ENCODE results near the gene RMND5B. TPM values are rescaled to one million over a fixed set of nuclear protein-coding genes. Genes with fewer than 3 reads are reported as not detected.
A peak's percentile ranks its signal among the peaks of the same experiment; 100 is the strongest.
"Not testable (repeated sequence)": the region's sequence is repeated elsewhere in the genome, so short reads cannot be mapped to it uniquely, and the experiment has no call there.

Gene RMND5B
- total RNA-seq, 1 donor, result 30.4 TPM

GRCh38 chr5:178162481-178162880 is 31.7 kb downstream of the RMND5B start:
- DNase-seq (ENCODE audit: low read depth in 2 of 3, low spot score in 2 of 3), result no peak

DNA sequence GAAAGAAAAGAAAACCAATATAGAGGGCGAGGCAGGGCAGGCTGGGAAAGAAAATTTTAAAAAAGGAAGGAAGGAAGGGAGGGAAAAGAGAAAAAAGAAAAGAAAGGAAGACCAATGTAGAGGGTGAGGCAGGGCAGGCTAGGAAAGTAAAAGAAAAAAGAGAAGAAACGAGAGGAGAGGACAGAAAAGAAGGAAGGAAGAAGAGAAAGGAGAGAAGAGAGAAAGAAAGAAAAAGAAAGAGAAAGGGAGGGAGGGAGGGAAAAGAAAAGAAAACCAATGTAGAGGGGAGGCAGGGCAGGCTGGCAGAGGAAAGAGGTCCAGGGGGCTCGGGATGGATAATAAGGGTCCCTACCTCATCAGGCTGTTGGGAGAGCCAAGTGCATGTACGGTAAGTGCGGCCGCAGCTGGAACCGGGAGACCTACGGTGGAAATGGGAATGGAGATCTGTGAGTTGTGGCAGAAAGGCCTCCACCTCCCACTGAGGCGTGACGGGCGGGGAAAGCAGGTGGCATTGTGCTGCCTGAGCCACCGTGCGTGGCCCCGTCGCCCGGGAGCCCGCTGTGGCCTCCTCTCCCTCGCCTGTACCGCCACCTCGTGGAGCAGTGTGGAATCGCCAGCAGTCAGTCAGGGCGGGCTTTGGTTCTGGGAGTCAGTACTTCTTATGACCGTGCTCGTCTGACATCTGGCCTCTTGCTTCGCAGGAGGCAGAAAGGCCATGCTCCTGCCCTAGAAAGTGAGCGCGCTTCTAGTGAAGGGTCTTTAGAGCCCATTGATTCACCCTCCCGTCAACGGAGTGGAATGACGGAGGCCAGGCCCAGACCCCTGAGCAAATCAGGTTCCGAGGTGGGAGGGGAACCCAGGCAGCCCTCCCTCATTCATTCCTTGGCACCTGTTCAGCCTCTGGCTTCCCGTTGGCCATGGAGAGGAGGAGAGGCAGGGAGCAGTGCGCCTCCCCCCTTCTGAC is 33.2 kb downstream of the RMND5B start:
- DNase-seq (ENCODE audit: low read depth in 2 of 3, low spot score in 2 of 3), result peak; percentile 85 to 94 (median 86)

- no peak for DNase-seq (ENCODE audit: low read depth in 2 of 3, low spot score in 2 of 3)
Measured at GRCh38 chr5:178165581-178165980, 34.8 kb downstream of the RMND5B start.

DNA sequence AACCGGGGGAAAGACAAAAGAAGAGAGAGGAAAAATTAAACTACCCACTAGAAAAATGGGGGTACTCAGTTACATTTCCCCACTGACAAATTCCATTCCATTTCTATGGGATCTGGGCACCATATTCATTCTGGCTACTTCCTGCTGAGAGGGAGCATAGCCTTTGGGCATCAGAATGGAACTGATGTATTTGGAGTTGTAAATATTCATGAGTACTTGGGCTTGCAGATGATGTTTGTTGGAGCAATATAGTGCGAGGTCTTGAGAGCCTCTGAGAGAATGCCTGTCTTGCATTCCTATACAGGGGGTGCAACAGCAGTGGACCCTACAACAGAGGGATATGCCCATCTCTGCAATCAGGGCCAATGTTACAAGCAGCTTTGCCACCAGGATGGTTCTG is 39.6 kb downstream of the RMND5B start:
- no peak for DNase-seq (ENCODE audit: low read depth in 2 of 3, low spot score in 2 of 3)

GRCh38 chr5:178174456-178174855 is 43.6 kb downstream of the RMND5B start:
- DNase-seq (ENCODE audit: low read depth in 2 of 3, low spot score in 2 of 3), result no peak

GRCh38 chr5:178176791-178177190 is 46.0 kb downstream of the RMND5B start:
- peak in 1 of 3 donors; percentile 50 for DNase-seq (ENCODE audit: low read depth in 2 of 3, low spot score in 2 of 3)

- peak in 1 of 3 donors; percentile 27 for DNase-seq (ENCODE audit: low read depth in 2 of 3, low spot score in 2 of 3)
Measured at GRCh38 chr5:178177569-178177968, 46.8 kb downstream of the RMND5B start.

DNA sequence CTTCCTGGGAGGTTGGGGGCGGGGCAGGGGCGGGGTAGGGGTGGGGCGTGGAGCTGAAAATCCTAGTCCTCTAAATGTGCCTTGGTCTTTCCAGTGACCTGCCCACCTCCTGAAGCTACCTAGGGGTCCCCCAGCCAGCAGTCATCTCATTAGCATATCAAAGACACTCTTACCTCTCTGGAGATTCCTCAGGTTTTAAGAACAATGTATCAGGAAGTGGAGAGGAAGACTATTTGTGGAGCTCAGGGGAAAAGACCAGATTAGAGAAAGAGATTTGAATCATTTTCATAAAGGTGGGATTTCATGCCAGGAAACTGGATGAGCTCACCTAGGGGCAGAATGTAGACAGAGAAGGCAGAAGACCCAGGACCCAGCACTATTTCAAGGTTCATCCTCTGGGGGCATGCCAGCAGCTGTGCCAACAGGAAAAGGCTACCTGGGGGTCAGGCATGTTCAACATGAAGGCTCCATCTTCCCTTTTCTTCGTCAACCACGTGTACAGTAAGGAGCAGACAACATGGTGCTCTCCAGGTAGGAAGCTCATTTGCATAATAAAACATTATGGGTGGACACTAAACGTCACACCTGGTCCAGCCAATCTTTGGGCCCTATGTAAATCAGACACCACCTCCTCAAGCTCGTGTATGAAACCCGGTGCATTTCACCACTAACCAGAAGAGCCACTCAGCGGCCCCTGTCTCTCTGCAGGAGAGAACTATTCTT is 49.5 kb downstream of the RMND5B start:
- DNase-seq (ENCODE audit: low read depth in 2 of 3, low spot score in 2 of 3), result no peak

- peak in 2 of 3 donors; percentile 90 to 97 for DNase-seq (ENCODE audit: low read depth in 2 of 3, low spot score in 2 of 3)
Measured at GRCh38 chr5:178182158-178182876, 51.5 kb downstream of the RMND5B start.

- peak in 1 of 3 donors; percentile 25 for DNase-seq (ENCODE audit: low read depth in 2 of 3, low spot score in 2 of 3)
Measured at GRCh38 chr5:178186427-178186826, 55.6 kb downstream of the RMND5B start.

GRCh38 chr5:178187014-178187413 is 56.2 kb downstream of the RMND5B start, which contains the start of gene GMCL2:
TSS of gene GMCL2 (minus strand) at chr5:178187371. CDS start at chr5:178187299, 72 bp downstream.
- DNase-seq (ENCODE audit: low read depth in 2 of 3, low spot score in 2 of 3), result no peak

- DNase-seq (ENCODE audit: low read depth in 2 of 3, low spot score in 2 of 3), result no peak
Measured at GRCh38 chr5:178189433-178189832, 58.6 kb downstream of the RMND5B start.

DNA sequence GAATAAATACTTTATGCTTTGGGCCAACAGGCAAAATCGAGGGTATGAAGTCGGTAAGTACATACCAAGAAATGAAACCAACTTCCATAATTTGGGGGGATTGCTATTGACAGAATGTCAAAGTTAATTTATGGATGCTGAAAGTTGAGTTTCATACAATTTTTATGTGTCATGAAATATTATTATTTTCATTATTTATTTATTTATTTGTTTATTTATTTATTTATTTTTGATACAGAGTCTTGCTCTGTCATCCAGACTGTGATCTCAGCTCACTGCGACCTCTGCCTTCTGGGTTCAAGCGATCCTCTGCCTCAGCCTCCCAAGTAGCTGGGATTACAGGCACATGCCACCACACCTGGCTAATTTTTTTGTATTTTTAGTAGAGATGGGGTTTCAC is 60.8 kb downstream of the RMND5B start:
- DNase-seq (ENCODE audit: low read depth in 2 of 3, low spot score in 2 of 3), result no peak

- DNase-seq (ENCODE audit: low read depth in 2 of 3, low spot score in 2 of 3), result no peak
Measured at GRCh38 chr5:178192244-178192643, 61.4 kb downstream of the RMND5B start.

DNA sequence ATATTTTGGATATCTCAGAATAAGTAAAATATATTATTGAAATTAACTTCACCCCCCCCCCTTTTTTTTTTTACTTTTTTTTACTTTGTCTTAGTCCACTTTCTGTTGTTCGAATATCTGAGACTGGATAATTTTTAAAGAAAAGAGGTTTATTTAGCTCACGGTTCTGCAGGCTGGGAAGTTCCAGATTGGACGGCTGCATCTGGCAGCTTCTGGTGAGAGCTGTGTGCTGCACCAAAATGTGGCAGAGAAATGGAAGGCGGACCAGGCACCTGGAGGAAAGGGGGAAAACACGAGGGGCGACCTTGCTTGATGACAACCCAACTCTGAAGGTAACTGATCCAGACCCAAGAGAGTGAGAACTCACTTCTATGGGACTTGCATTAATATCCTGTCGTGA is 62.0 kb downstream of the RMND5B start:
- DNase-seq (ENCODE audit: low read depth in 2 of 3, low spot score in 2 of 3), result no peak

GRCh38 chr5:178193251-178193809 is 62.5 kb downstream of the RMND5B start:
- no peak for DNase-seq (ENCODE audit: low read depth in 2 of 3, low spot score in 2 of 3)

DNA sequence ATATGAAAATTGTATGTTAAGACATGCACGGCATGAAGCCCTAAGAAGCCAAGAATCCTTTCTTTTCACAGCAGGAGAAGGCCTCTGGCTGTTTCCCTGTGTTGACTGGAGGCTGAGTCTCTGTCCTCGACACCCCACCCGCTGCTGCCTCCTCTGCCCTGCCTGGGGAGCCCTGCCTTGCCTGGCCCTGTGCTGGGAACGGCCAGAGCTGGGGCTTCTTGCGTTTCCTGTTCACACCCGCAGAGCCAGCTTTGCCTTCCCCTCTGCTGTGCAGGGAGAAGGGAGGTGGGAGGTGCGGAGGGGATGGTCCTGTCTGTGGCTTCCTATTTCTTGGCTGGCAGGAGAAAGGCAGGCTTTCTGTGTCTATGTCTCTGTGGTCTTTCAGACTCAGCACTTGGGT is 63.2 kb downstream of the RMND5B start:
- peak in 2 of 3 donors; percentile 25 for DNase-seq (ENCODE audit: low read depth in 2 of 3, low spot score in 2 of 3)

DNA sequence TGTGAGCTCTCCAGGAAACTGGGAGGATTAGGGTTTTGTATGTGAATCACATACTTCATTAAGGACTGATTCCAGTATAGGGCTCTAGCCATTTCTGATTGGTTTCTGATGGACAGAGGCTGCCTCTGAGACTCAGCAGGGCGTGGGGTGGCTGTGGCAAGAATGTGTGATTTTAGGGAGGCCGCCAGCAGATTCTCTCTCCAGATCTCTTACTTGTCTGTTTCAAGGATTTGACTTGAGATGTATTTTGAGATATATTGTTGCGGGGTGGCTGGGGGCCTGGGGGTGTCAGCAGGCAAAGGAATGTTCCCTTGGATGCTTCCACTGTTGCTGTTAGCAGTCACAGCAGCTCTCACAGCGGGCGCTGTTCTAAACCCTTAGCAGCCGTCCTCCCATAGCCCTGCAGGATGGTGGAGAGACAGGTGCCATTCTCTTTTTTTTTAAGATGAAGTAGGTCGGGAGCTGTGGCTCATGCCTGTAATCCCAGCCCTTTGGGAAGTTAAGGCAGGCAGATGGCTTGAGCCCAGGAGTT is 65.5 kb downstream of the RMND5B start:
- DNase-seq (ENCODE audit: low read depth in 2 of 3, low spot score in 2 of 3), result no peak

GRCh38 chr5:178196986-178197385 is 66.2 kb downstream of the RMND5B start:
- no peak for DNase-seq (ENCODE audit: low read depth in 2 of 3, low spot score in 2 of 3)

DNA sequence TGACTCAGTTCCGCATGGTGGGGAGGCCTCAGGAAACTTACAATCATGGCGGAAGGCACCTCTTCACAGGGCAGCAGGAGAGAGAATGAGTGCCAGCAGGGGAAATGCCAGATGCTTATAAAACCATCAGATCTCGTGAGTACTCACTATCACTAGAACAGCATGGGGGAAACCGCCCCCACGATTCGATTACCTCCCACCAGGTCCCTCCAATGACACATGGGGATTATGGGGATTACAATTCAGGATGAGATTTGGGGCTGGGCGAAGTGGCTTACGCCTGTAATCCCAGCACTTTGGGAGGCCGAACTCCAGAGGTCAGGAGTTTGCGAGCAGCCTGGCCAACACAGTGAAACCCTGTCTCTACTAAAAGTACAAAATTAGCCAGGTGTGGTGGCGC is 67.3 kb downstream of the RMND5B start:
- DNase-seq (ENCODE audit: low read depth in 2 of 3, low spot score in 2 of 3), result not testable (repeated sequence)
